Measurements from ENCODE around the gene ADCY2.

ADCY2 gene

GRCh38 chr5:7493622-7494021 is 97.7 kb downstream of the ADCY2 start:
- DNase-seq (ENCODE audit: low read depth) = no peak
- H3K4me3 ChIP-seq (ENCODE audit: low read depth, low read length) = no peak overlapping the region
- TF ChIP-seq, protein P1, sequence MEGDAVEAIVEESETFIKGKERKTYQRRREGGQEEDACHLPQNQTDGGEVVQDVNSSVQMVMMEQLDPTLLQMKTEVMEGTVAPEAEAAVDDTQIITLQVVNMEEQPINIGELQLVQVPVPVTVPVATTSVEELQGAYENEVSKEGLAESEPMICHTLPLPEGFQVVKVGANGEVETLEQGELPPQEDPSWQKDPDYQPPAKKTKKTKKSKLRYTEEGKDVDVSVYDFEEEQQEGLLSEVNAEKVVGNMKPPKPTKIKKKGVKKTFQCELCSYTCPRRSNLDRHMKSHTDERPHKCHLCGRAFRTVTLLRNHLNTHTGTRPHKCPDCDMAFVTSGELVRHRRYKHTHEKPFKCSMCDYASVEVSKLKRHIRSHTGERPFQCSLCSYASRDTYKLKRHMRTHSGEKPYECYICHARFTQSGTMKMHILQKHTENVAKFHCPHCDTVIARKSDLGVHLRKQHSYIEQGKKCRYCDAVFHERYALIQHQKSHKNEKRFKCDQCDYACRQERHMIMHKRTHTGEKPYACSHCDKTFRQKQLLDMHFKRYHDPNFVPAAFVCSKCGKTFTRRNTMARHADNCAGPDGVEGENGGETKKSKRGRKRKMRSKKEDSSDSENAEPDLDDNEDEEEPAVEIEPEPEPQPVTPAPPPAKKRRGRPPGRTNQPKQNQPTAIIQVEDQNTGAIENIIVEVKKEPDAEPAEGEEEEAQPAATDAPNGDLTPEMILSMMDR (IDR thresholded peaks at IDR 0.05; ENCODE audit: low read depth, low read length, missing control alignments) = no peak

- TF ChIP-seq, protein P1 (IDR thresholded peaks at IDR 0.05; ENCODE audit: low read depth, low read length, missing control alignments) = no peak
- no peak overlapping the region for H3K4me3 ChIP-seq (ENCODE audit: low read depth, low read length)
- no peak for DNase-seq (ENCODE audit: low read depth)
These were observed 98.7 kb downstream of the ADCY2 start for GRCh38 chr5:7494481-7495130.

- DNase-seq (ENCODE audit: low read depth) = no peak
- TF ChIP-seq, protein P1 (IDR thresholded peaks at IDR 0.05; ENCODE audit: low read depth, low read length, missing control alignments) = no peak
- no peak overlapping the region for H3K4me3 ChIP-seq (ENCODE audit: low read depth, low read length)
These were observed 99.2 kb downstream of the ADCY2 start for GRCh38 chr5:7495131-7495517.

- TF ChIP-seq, protein P1 (IDR thresholded peaks at IDR 0.05; ENCODE audit: low read depth, low read length, missing control alignments) = no peak
- no peak overlapping the region for H3K4me3 ChIP-seq (ENCODE audit: low read depth, low read length)
- no peak for DNase-seq (ENCODE audit: low read depth)
These were observed 104.3 kb downstream of the ADCY2 start for GRCh38 chr5:7500256-7500655.

- TF ChIP-seq, protein P1 (IDR thresholded peaks at IDR 0.05; ENCODE audit: low read depth, low read length, missing control alignments) = no peak
- no peak overlapping the region for H3K4me3 ChIP-seq (ENCODE audit: low read depth, low read length)
- DNase-seq (ENCODE audit: low read depth) = no peak
These were observed 105.1 kb downstream of the ADCY2 start for GRCh38 chr5:7501061-7501460.

DNA sequence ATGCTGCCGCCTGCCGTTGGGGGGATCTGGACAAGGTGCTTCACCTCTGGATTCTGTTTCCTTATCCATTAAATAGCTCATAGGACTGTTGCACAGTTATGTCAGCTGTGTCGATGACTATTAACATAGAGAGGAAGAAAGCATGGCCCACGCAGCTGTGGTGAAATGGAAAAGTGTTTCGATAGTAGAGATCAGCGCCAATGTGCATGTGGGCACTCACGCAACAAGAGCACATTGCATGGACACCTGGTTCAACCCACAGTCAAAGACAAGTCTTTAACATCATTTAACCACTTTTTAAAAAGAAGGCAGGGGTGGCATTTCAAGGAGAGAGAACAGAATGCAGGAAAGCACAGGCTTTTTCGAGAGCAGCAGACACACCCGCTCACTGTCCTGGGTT is 107.6 kb downstream of the ADCY2 start:
- H3K4me3 ChIP-seq (ENCODE audit: low read depth, low read length) = no peak overlapping the region
- TF ChIP-seq, protein P1 (IDR thresholded peaks at IDR 0.05; ENCODE audit: low read depth, low read length, missing control alignments) = no peak
- no peak for DNase-seq (ENCODE audit: low read depth)

GRCh38 chr5:7515284-7515914 is 119.5 kb downstream of the ADCY2 start:
- TF ChIP-seq, protein P1 (IDR thresholded peaks at IDR 0.05; ENCODE audit: low read depth, low read length, missing control alignments) = no peak
- no peak overlapping the region for H3K4me3 ChIP-seq (ENCODE audit: low read depth, low read length)
- no peak for DNase-seq (ENCODE audit: low read depth)

All from GM12864 (cell line).